Testis (tissue), 2 donors: ENCODE measurements around the gene DOK6.

ENCODE experiments used
- POLR2A ChIP-seq: fragments of 450-650 bp; IDR thresholded peaks from one replicate; pipeline ENCODE4 v1.6.1; 2017; ENCODE audit warnings: antibody characterized with exemption, mild to moderate bottlenecking, moderate library complexity
- TF ChIP-seq, protein P1 (sequence below), 3 experiments: fragments of 450-650 bp in 2 of 3; fragments of 200-600 bp in 1 of 3; sonication (generic) in 1 of 3; IDR thresholded peaks; one replicate each; pipeline ENCODE4 v1.5.1; 2016 to 2019; ENCODE audit warnings: antibody characterized with exemption in 3 of 3, mild to moderate bottlenecking in 2 of 3, moderate library complexity in 1 of 3

- TF ChIP-seq, protein P1, sequence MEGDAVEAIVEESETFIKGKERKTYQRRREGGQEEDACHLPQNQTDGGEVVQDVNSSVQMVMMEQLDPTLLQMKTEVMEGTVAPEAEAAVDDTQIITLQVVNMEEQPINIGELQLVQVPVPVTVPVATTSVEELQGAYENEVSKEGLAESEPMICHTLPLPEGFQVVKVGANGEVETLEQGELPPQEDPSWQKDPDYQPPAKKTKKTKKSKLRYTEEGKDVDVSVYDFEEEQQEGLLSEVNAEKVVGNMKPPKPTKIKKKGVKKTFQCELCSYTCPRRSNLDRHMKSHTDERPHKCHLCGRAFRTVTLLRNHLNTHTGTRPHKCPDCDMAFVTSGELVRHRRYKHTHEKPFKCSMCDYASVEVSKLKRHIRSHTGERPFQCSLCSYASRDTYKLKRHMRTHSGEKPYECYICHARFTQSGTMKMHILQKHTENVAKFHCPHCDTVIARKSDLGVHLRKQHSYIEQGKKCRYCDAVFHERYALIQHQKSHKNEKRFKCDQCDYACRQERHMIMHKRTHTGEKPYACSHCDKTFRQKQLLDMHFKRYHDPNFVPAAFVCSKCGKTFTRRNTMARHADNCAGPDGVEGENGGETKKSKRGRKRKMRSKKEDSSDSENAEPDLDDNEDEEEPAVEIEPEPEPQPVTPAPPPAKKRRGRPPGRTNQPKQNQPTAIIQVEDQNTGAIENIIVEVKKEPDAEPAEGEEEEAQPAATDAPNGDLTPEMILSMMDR (IDR thresholded peaks at IDR 0.05): no peak
- TF ChIP-seq POLR2A: no peak
Measured at GRCh38 chr18:69435000-69435399, 34.3 kb downstream of the DOK6 start.
